ENCODE results near the gene UHRF2. TPM values are rescaled to one million over a fixed set of nuclear protein-coding genes. Genes with fewer than 3 reads are reported as not detected.

The UHRF2 gene
- total and polyA plus RNA-seq, 2 of the 4 experiments (the other 2 are of a cell fraction) = 27.6 to 37.3 TPM

DNA sequence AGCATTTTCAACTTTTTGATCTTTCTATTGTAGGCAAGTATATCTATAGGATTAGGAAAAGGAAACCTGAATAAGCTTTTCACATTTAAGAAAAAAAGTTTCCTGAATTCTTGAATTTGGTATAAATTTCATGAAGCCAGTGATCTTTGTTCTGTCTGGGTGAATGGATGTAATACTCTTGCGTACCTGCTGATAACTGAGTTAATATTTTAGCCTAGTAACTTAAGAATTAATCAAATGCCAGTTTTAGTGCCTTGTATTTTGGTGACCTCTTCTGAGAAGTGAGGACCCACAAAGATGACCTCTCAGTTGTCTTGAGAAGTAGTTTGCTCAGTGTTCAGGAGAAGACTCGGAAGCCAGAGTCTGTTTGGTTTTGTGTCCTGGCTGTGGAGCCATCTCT is 77.9 kb downstream of the UHRF2 start:
- Histone ChIP-seq H3K56ac (ENCODE audit: extremely low read depth, insufficient read depth, low read length) (no peak overlapping the region), H2BK20ac (ENCODE audit: low read depth, low read length) (no peak overlapping the region), H2AFZ (replicated peaks; ENCODE audit: low read length, poor library complexity) (no peak overlapping the region), H2BK120ac (ENCODE audit: low read depth, low read length) (no peak overlapping the region), H3K4me3 (ENCODE audit: insufficient read depth, low read depth, low read length) (no peak overlapping the region), H3K79me1 (ENCODE audit: low read depth in 1 of 2, low read length in 2 of 2) (peaks cover 26 to 40% of the 10 kb centered on the region in 2 experiments), H3K9ac (ENCODE audit: low read depth, low read length) (no peak overlapping the region), H3K36me3 (ENCODE audit: control insufficient read depth, insufficient read depth, low read length) (peaks cover 26% of the 10 kb centered on the region), H4K8ac (ENCODE audit: low read depth in 2 of 2, low read length in 2 of 2) (no peak overlapping the region), H3K4ac (ENCODE audit: low read depth, low read length) (no peak overlapping the region), H3K4me1 (ENCODE audit: control insufficient read depth, insufficient read depth, low read length) (no peaks in the 10 kb centered on the region), H2BK15ac (ENCODE audit: low read depth, low read length) (no peak overlapping the region), H4K5ac (ENCODE audit: low read depth, low read length) (no peak overlapping the region), H3K4me2 (ENCODE audit: low read depth, low read length) (no peak overlapping the region), H3K27ac (ENCODE audit: insufficient read depth, low read length) (no peak overlapping the region), H4K91ac (ENCODE audit: insufficient read depth, low read depth, low read length) (no peak overlapping the region), H4K20me1 (ENCODE audit: insufficient read depth, low read length) (no peaks in the 10 kb centered on the region), H2AK9ac (replicated peaks; ENCODE audit: low read depth, low read length, poor library complexity) (no peak overlapping the region), H3K27me3 (ENCODE audit: control insufficient read depth, insufficient read depth, low read length) (no peaks in the 10 kb centered on the region), H2BK5ac (ENCODE audit: low read depth, low read length, poor library complexity, severe bottlenecking) (no peak overlapping the region), H3K18ac (ENCODE audit: low read depth, low read length) (no peak overlapping the region), H3K9me1 (ENCODE audit: insufficient read depth, low read length) (peaks cover 5% of the 10 kb centered on the region; the same call in 1 of the 2 replicates), H2AK5ac (ENCODE audit: low read depth, low read length) (no peak overlapping the region), H3K23ac (ENCODE audit: low read depth, low read length) (no peak overlapping the region), H3K14ac (replicated peaks; ENCODE audit: low read depth, low read length) (no peak overlapping the region), H3K9me3 (ENCODE audit: control insufficient read depth, insufficient read depth, low read length) (no peaks in the 10 kb centered on the region)
- no peak for DNase-seq
- in situ Hi-C loops (cut with MboI; ENCODE audit: low sequenced_read_pairs) (loop anchor here (10.0 kb wide), 1 partner anchor 56 kb away; no protein-coding TSS in a partner anchor), intact Hi-C loops (cut with micrococcal nuclease) (loop anchor here (5.0 to 10.0 kb wide), 2 partner anchors 59 to 136 kb away; no protein-coding TSS in a partner anchor), dilution Hi-C loops (cut with HindIII; ENCODE audit: low sequenced_read_pairs, unreplicated experiment) (no loop called here)
- WGBS, 2 experiments (ENCODE audit: extremely low coverage in 2 of 2, insufficient read length in 1 of 2) = no CpG with 5 or more reads among the region's 2 CpGs
- ChIA-PET CTCF (no interaction called here), POLR2A (ENCODE audit: unreplicated experiment) (no interaction called here)
- BruUV-seq (replicated peaks) = no TSS peak
- no peak for ATAC-seq (ENCODE audit: low read depth)
- TF ChIP-seq, protein P1, sequence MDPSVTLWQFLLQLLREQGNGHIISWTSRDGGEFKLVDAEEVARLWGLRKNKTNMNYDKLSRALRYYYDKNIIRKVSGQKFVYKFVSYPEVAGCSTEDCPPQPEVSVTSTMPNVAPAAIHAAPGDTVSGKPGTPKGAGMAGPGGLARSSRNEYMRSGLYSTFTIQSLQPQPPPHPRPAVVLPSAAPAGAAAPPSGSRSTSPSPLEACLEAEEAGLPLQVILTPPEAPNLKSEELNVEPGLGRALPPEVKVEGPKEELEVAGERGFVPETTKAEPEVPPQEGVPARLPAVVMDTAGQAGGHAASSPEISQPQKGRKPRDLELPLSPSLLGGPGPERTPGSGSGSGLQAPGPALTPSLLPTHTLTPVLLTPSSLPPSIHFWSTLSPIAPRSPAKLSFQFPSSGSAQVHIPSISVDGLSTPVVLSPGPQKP (IDR thresholded peaks at IDR 0.05; ENCODE audit: borderline replicate concordance, low read depth, low read length) = no peak
- TF ChIP-seq RAD21 (IDR thresholded peaks at IDR 0.05; ENCODE audit: low read length) (no peak), MAZ (IDR thresholded peaks at IDR 0.05; ENCODE audit: borderline replicate concordance, low read depth, low read length) (no peak), RFX5 (IDR thresholded peaks at IDR 0.05; ENCODE audit: low read depth, low read length) (no peak), RCOR1 (IDR thresholded peaks at IDR 0.05; ENCODE audit: insufficient replicate concordance, low read length) (no peak), CEBPB (IDR thresholded peaks at IDR 0.05; ENCODE audit: low read depth, low read length) (no peak), CHD1 (IDR thresholded peaks at IDR 0.05; ENCODE audit: low read depth, low read length) (no peak), MAFK (IDR thresholded peaks at IDR 0.05; ENCODE audit: low read depth, low read length) (no peak), POLR2A (IDR thresholded peaks at IDR 0.05; ENCODE audit: low read depth, low read length) (no peak), SMC3 (IDR thresholded peaks at IDR 0.05; ENCODE audit: low read depth, low read length) (no peak), BHLHE40 (IDR thresholded peaks at IDR 0.05; ENCODE audit: low read depth, low read length) (no peak), FOS (IDR thresholded peaks at IDR 0.05; ENCODE audit: low read depth, low read length) (no peak), MXI1 (IDR thresholded peaks at IDR 0.05; ENCODE audit: borderline replicate concordance, low read depth, low read length) (no peak)
- TF ChIP-seq, protein P2, sequence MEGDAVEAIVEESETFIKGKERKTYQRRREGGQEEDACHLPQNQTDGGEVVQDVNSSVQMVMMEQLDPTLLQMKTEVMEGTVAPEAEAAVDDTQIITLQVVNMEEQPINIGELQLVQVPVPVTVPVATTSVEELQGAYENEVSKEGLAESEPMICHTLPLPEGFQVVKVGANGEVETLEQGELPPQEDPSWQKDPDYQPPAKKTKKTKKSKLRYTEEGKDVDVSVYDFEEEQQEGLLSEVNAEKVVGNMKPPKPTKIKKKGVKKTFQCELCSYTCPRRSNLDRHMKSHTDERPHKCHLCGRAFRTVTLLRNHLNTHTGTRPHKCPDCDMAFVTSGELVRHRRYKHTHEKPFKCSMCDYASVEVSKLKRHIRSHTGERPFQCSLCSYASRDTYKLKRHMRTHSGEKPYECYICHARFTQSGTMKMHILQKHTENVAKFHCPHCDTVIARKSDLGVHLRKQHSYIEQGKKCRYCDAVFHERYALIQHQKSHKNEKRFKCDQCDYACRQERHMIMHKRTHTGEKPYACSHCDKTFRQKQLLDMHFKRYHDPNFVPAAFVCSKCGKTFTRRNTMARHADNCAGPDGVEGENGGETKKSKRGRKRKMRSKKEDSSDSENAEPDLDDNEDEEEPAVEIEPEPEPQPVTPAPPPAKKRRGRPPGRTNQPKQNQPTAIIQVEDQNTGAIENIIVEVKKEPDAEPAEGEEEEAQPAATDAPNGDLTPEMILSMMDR (conservative IDR thresholded peaks at IDR 0.05; ENCODE audit: low read depth, low read length) = no peak
- TF ChIP-seq, protein P3, sequence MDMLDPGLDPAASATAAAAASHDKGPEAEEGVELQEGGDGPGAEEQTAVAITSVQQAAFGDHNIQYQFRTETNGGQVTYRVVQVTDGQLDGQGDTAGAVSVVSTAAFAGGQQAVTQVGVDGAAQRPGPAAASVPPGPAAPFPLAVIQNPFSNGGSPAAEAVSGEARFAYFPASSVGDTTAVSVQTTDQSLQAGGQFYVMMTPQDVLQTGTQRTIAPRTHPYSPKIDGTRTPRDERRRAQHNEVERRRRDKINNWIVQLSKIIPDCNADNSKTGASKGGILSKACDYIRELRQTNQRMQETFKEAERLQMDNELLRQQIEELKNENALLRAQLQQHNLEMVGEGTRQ (IDR thresholded peaks at IDR 0.05; ENCODE audit: low read depth, low read length) = no peak
